ENCODE results near the gene SMYD3. TPM values are rescaled to one million over a fixed set of nuclear protein-coding genes. Genes with fewer than 3 reads are reported as not detected.

The SMYD3 gene
- total and polyA plus RNA-seq, 10 of the 15 experiments (the other 5 are each of a cell fraction or from before 2014, with no cell fraction given): 18.3 to 54.0 (median 24.8) TPM

- intact Hi-C loops (cut with micrococcal nuclease; ENCODE audit: unreplicated experiment): loop anchor here (5.0 to 10.0 kb wide), 2 partner anchors 172 to 570 kb away; no protein-coding TSS in a partner anchor
- SMC1A ChIA-PET (ENCODE audit: uncharacterized antibody, unreplicated experiment): interaction anchor here (0.8 to 1.7 kb wide), 3 partner anchors 52 to 444 kb away, joined by 3 to 8 read pairs (median 3); no protein-coding TSS in a partner anchor
- FAIRE-seq: no peak
Observed at GRCh38 chr1:246454655-246455054, 52.4 kb downstream of the SMYD3 start.

More at GRCh38 chr1:246454655-246455054, 52.4 kb downstream of the SMYD3 start:
- DNase-seq (ENCODE audit: low read depth, low spot score): no peak
- ChIA-PET CTCF (interaction anchor here (1.1 to 2.7 kb wide), 6 partner anchors 9 to 1301 kb away, joined by 3 to 11 read pairs (median 5); no protein-coding TSS in a partner anchor), POLR2A (no interaction called here), RAD21 (ENCODE audit: unreplicated experiment) (interaction anchor here (0.9 kb wide), 1 partner anchor 443 kb away, joined by 3 read pairs; no protein-coding TSS in a partner anchor)
- no peak overlapping the region for H3K9ac ChIP-seq (ENCODE audit: control insufficient read depth, insufficient read depth, low read length)
- ATAC-seq: no peak
- H3K79me2 ChIP-seq (ENCODE audit: control insufficient read depth, insufficient read depth, low read length): no peaks in the 10 kb centered on the region
- no peak overlapping the region for H3K4me3 ChIP-seq
- in situ Hi-C loops (cut with MboI): loop anchor here (5.0 kb wide), 2 partner anchors 442 to 1297 kb away; no protein-coding TSS in a partner anchor
- TF ChIP-seq ZNF24 (IDR thresholded peaks at IDR 0.05): no peak
- TF ChIP-seq USF2 (IDR thresholded peaks at IDR 0.05; ENCODE audit: borderline replicate concordance, low read depth, low read length): no peak
- TF ChIP-seq CHD4 (IDR thresholded peaks at IDR 0.05): no peak
- TF ChIP-seq NR2C2 (IDR thresholded peaks at IDR 0.05; ENCODE audit: borderline replicate concordance, control insufficient read depth, insufficient read length, low read depth): no peak
- no peak for TF ChIP-seq ZBTB4 (CRISPR knock-in tag; IDR thresholded peaks at IDR 0.05)
- TF ChIP-seq EZH2 (IDR thresholded peaks at IDR 0.05; ENCODE audit: borderline replicate concordance, control insufficient read depth, low read depth, low read length): no peak
- no peak for TF ChIP-seq PBX3 (IDR thresholded peaks at IDR 0.05; ENCODE audit: insufficient replicate concordance, low read depth, low read length)
- TF ChIP-seq MTA2 (IDR thresholded peaks at IDR 0.05; ENCODE audit: low read depth): no peak
- no peak for TF ChIP-seq PKNOX1 (IDR thresholded peaks at IDR 0.05)
- no peak for TF ChIP-seq REST (IDR thresholded peaks at IDR 0.05; ENCODE audit: low read depth, low read length)
- no peaks in the 10 kb centered on the region for H3K36me3 ChIP-seq (ENCODE audit: control insufficient read depth in 2 of 2, insufficient read depth in 2 of 2, low read length in 1 of 2)
- H2AFZ ChIP-seq (ENCODE audit: control insufficient read depth, low read depth, low read length): no peak overlapping the region
- H3K27me3 ChIP-seq (replicated peaks in 1 of 2; ENCODE audit: control insufficient read depth in 2 of 2, insufficient read depth in 2 of 2, low read length in 1 of 2): no peaks in the 10 kb centered on the region
- no peak overlapping the region for H3K4me2 ChIP-seq (ENCODE audit: control insufficient read depth, insufficient read depth)
- no TSS peak for BruUV-seq (replicated peaks)
- no peaks in the 10 kb centered on the region; the same call in 2 of the 3 replicates for H3K9me3 ChIP-seq (replicated peaks; ENCODE audit: control insufficient read depth, insufficient read depth, low read length)
- no peaks in the 10 kb centered on the region for H3K4me1 ChIP-seq (ENCODE audit: control insufficient read depth, insufficient read depth, low read length)
- no peaks in the 10 kb centered on the region for H4K20me1 ChIP-seq (ENCODE audit: control insufficient read depth, insufficient read depth)
- H3K27ac ChIP-seq (ENCODE audit: control insufficient read depth, insufficient read depth): no peak overlapping the region
